HG02623 (cell line): ENCODE measurements around the gene HSFX4.
"Not testable (repeated sequence)": the region's sequence is repeated elsewhere in the genome, so short reads cannot be mapped to it uniquely, and the experiment has no call there.

Source experiments
- ATAC-seq: cut with Tn5 transposase; IDR thresholded peaks from one replicate; pipeline ENCODE4 v1.9.1; 2021; ENCODE audit warnings: moderate library complexity; ENCODE audit not compliant: unreplicated experiment

The HSFX4 gene

DNA sequence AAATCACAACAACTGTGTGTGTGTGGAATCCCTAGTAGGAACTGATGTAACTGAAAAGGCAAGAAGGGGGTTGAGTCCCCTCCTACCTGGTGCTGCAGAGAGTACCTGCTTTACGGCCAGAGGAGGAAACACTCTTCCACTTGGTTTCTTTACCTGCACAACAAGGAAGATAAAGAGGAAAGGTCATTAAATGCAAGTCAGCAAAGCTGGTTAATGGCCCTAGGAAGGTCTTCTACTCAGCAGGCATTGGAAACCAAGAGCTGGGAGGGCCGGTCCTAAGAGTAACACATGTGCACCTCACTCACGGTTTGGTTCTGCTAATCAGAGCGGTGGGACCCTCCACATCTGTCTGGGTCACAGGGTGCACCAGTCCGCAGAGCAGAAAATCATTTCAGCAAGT is 8.0 kb downstream of the HSFX4 start:
- not testable (repeated sequence) for ATAC-seq

DNA sequence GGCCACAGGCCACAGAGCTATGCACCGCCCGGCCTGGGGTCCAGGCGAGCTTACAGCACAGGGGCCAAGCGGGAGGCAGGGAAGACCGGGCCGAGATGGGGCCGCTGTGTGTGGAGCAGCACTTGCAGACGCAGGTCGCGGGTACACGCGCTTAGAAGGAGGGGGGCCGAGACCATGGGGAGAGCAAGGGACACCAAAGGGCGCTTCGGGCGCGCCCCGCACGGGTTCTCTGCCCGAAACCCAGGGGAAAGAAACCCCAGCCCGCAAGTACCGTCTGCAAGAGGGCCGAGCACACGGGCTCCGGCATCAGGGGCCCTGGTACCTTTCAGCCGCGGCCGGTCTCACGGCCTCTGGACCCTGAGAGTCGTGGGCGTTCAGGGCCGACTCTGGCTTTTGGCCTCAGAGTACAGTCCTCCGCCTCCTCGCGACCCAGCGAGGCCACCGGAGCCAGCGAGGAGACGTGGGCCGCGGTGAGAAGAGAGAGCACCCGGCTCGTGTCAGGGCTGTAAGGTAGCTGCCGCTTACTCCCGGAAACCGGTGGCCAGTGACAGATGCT is 8.6 kb downstream of the HSFX4 start:
- ATAC-seq, result no peak

DNA sequence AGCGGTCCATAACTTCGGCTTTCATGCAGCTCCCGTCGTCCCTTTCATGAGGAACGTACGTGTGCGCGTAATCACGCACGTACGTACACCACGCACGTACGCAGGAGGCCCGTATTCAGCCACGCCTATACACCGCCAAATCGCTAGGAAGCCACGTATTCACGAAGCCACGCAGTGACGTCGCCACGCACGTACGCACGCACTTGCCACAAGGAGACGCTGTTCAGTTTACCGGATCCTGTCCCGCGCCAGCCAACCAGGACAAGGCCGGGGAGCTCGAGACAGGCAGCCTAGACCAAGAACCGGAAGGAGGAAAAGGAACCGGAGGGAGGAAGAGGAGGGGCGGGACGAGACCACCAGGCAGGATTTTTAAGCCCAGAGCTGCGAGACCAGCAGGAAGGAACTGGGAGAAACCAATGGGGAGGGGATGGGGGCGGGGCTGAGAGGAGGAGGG is 9.1 kb downstream of the HSFX4 start, which contains the start of gene EOLA2:
EOLA2 (minus strand) TSS at position 65 of the 454 bp plus-strand sequence. CDS start 4,617 bp downstream, outside the sequence.
- peak; percentile 66 for ATAC-seq

- no peak for ATAC-seq
These were observed 9.7 kb downstream of the HSFX4 start for GRCh38 chrX:149938881-149939654.

GRCh38 chrX:149939655-149939904 is 10.2 kb downstream of the HSFX4 start:
- peak; percentile 14 for ATAC-seq

GRCh38 chrX:149939905-149940673 is 10.7 kb downstream of the HSFX4 start:
- ATAC-seq, result peak; percentile 38

DNA sequence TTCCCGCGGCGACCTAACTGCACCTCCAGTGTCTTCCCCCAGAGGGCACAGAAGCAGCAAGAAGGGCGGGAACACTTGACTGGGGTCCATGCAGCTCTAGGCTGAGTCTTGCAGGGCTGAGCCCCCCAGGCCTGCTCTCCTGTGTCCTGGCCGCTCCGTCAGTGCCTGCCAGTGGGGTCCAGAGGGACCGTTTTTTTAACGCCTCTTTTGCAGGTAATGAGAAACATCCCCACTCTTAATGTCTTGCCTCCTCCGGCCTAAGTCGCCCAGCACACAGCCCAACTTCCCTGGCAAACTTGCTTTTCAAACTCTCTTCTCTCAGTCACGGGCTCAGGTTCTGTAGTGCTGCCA is 11.3 kb downstream of the HSFX4 start:
- ATAC-seq, result not testable (repeated sequence)

DNA sequence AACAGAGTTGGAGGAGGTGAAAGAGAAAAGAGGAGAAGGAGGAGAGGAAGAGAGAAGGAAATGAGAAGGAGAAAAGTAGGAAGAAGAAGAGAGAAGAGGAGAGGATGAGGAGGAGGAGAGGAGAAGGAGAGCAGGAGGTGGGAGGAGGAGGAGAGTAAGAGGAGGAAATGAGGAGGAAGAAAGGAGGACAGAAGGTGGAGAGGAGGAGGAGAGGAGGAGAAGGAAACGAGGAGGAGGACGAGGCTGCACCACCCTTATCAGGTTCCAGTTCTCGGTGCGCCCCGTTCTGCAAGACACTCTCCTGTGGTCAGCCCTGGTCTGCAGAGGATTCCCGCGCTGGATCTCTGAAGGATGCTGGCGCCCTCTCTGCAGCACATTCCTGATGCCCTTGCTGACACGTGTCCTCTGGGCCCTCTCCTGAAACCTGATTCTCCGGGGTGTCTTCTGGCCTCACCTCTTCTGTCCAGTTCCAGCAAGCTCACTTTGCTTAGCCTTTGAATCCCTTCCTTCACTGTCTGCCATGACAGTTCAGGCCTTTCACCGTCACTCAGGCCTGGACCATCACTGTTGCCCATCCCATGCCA is 15.8 kb downstream of the HSFX4 start:
- ATAC-seq, result not testable (repeated sequence)

DNA sequence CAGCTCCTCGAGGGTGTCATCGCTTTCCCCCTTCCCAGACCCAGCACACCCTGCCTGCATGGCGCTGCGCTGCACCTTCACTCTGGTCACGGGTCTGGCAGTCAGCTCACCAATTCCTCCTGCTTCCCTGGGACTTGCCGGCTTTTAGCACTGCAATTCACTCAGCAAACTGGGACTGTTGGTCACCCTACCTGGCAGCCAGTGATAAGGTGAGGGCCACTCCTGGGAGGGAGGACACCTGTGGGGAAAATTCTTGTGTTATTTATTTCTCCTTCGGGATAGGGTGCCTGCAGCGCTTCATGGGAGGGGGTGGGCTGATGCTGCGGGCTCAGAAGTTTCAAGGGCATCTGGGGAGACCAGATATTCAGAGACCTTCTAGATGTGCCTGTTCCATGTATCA is 16.4 kb downstream of the HSFX4 start:
- not testable (repeated sequence) for ATAC-seq

DNA sequence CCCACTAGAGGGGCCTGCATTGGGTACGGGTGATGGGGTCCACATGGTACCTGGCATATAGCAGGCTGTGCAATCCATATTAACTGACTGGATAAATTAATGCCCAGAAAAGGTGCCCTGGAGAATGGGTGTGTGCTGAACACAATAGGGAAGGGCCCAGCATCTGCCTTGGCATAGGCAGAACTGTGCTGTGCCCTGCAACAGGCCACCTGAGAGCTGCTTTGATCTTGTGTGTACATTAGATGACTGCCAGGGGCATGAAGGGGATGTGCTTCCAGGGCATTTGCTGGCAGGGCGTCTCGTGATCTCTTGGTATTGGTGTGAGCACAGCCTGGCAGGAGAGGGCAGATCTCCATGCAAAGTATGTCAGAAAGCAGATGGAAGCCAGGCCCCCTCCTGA is 17.6 kb downstream of the HSFX4 start:
- ATAC-seq, result not testable (repeated sequence)

DNA sequence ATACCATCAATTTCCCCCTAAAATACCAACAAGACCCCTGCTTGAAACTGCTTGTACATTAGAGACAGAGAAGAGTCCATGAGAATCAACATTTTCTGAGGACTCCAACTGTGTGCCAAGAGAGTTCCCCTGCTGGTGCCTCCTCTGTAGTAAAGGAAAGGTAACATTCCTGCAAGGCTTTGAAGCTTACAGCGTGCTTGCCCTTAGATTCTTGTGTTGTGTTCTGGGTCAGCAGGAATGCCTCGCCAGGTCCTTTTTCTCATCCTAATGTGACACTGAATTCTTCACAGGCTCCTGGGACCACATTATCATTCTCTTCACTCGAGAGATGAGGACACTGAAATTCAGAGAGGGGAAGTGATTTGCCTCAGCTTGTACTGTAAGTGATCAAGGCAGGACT is 18.6 kb downstream of the HSFX4 start:
- ATAC-seq, result no peak

- no peak for ATAC-seq
These were observed 20.5 kb downstream of the HSFX4 start for GRCh38 chrX:149949743-149950436.

DNA sequence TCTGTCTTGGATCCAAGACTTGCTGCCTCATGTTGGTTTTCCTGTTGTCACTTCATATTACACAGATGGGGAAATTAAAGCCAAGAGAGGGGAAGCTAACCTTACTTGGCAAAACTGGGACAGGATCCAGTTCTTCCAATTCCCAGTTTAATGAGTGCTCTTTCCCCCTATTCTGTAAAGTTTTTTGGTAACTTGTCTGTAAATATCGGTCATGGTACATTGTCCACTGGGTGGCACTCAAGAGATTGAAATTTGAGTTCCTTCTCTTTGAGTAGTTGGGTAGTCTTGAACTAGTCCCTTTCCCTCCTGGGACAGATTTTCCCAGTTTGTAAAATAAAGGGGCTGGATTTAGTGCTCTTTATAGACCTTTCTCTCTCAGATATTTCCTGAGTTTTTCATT is 21.3 kb downstream of the HSFX4 start:
- no peak for ATAC-seq

GRCh38 chrX:149961572-149961971 is 32.2 kb downstream of the HSFX4 start:
- no peak for ATAC-seq

DNA sequence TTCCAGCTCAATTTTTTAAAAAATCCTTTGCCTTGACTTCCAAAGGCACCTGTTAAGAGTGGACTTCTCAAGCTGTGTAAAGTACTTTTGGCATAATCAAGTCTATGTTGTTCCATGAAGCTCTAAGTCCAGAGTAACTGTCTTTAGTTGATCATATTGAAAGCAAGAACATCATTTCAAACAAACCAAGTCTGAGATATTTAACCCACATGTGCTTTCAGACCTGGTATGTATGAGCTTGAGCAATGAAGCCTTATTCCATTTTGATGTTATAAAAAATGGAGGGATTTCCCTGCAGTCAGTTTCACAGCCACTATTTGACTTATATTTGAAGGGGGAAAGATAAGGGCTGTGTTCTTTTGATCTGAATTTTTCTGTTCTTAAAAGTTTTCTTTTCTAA is 32.6 kb downstream of the HSFX4 start:
- no peak for ATAC-seq

DNA sequence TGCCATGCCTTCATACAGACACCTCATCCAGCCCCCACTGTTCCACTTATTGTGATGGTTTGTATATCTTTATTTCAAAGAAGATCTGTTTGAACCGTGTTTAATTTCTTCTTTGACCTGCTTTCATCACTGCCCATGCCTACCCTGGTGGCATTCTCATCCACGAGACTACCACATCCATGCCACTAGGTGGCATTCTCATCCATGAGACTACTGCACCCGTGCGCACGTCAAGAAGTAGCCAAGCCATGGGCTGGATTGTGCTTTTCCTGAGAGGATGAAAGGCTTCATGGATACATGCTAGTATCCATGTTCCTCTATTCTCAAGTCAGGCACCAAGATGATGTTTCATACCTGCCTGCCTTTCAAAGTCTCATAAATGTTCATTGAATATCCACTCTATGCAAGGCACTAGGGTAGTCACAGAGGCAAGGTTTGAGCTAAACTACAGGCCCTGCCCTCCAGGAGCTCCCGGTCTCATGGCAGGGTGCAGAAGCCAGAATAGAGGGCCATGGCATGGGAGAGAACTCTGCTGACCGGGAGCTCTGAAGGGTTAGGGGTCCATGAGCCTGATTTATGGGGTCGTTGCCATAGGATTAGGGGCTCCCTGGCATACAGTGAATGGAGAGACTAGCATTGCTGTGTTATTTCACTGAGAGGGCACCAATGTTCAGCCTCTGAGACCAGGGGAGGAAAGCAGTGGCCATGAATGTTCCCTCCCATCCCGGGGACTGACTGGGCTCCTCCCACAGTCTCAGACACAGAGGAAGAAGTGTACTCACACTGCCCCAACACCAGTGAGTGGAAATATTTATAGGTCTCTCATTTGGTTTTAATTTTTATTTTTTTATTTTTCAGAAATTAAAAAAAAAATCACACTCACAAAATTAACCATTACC is 33.7 kb downstream of the HSFX4 start:
- no peak for ATAC-seq

GRCh38 chrX:149979126-149979644 is 49.8 kb downstream of the HSFX4 start:
- ATAC-seq, result no peak
